Smooth muscle cell (in vitro differentiated cells): ENCODE measurements around the gene ADAMTS2. TPM values are rescaled to one million over a fixed set of nuclear protein-coding genes. Genes with fewer than 3 reads are reported as not detected.

Experiments
- DNase-seq: peaks from one replicate; lab custom pipeline; 2025; ENCODE audit not compliant: unreplicated experiment; lab: John Stamatoyannopoulos, UW
- H2AFZ ChIP-seq: fragments of 200-600 bp; sonication (generic); 2 replicates; pipeline ENCODE4 v1.6.0; 2016; ENCODE audit warnings: antibody characterized with exemption, low read depth, mild to moderate bottlenecking
- H3F3A ChIP-seq: fragments of 200-600 bp; sonication (generic); 2 replicates; pipeline ENCODE4 v1.6.0; 2017; ENCODE audit warnings: antibody characterized with exemption, low read depth
- H3K27ac ChIP-seq: fragments of 200-600 bp; sonication (generic); 2 replicates; pipeline ENCODE4 v1.5.1; 2016; ENCODE audit warnings: low read depth, mild to moderate bottlenecking
- H3K27me3 ChIP-seq: fragments of 200-600 bp; sonication (generic); 2 replicates; pipeline ENCODE4 v1.6.1; 2016; ENCODE audit warnings: low read depth, mild to moderate bottlenecking
- H3K36me3 ChIP-seq: fragments of 200-600 bp; sonication (generic); 2 replicates; pipeline ENCODE4 v1.5.1; 2016; ENCODE audit warnings: low read depth
- H3K4me1 ChIP-seq: fragments of 200-600 bp; sonication (generic); 2 replicates; pipeline ENCODE4 v1.5.1; 2016; ENCODE audit warnings: low read depth
- H3K4me2 ChIP-seq: fragments of 200-600 bp; sonication (generic); 2 replicates; pipeline ENCODE4 v1.6.0; 2016; ENCODE audit warnings: mild to moderate bottlenecking
- H3K4me3 ChIP-seq: fragments of 200-600 bp; sonication (generic); 2 replicates; pipeline ENCODE4 v1.5.1; 2016; ENCODE audit warnings: mild to moderate bottlenecking
- H3K79me2 ChIP-seq: fragments of 200-600 bp; sonication (generic); 2 replicates; pipeline ENCODE4 v1.6.0; 2016; ENCODE audit warnings: low read depth, mild to moderate bottlenecking
- H3K9ac ChIP-seq: fragments of 200-600 bp; sonication (generic); 2 replicates; pipeline ENCODE4 v1.6.0; 2016; ENCODE audit warnings: low read depth
- H3K9me3 ChIP-seq: fragments of 200-600 bp; sonication (generic); replicated peaks from 2 replicates; pipeline ENCODE4 v1.5.1; 2016; ENCODE audit warnings: low read depth
- H4K20me1 ChIP-seq: fragments of 200-600 bp; sonication (generic); 2 replicates; pipeline ENCODE4 v1.6.0; 2016; ENCODE audit warnings: low read depth
- WGBS: methylation state at CpG from one replicate; pipeline ENCODE4 v1.1.7; 2016; ENCODE audit warnings: low lambda C conversion rate; 5-methylcytosine and 5-hydroxymethylcytosine counted together
- polyA plus RNA-seq: library from polyadenylated mRNA; unstranded; fragments of >200 nt; fragmentation: Nextera tagmentation; extraction: Ambion mirVana; gene quantifications from 2 replicates; pipeline ENCODE4 v1.2.1, GENCODE V29; 2016
- total RNA-seq: library from RNA; depleted of rRNA; stranded (reverse); fragments of >200 nt; gene quantifications from 2 replicates; pipeline ENCODE4 v1.2.3, GENCODE V29; 2014
- TF ChIP-seq, protein P1 (sequence below): fragments of 200-600 bp; sonication (generic); IDR thresholded peaks from 2 replicates; pipeline ENCODE4 v1.5.1; 2017; ENCODE audit warnings: borderline replicate concordance, mild to moderate bottlenecking, antibody characterized with exemption; ENCODE audit not compliant: insufficient read depth, poor library complexity, severe bottlenecking

The ADAMTS2 gene
- total and polyA plus RNA-seq, 2 experiments from 2014 or later = 22.8 to 37.5 TPM

- Histone ChIP-seq H2AFZ (no peak overlapping the region), H3K36me3 (no peaks in the 10 kb centered on the region), H3K4me3 (no peak overlapping the region), H3K9me3 (no peaks in the 10 kb centered on the region), H4K20me1 (no peaks in the 10 kb centered on the region), H3K27me3 (no peaks in the 10 kb centered on the region), H3F3A (no peaks in the 10 kb centered on the region), H3K27ac (no peak overlapping the region), H3K4me2 (no peak overlapping the region), H3K79me2 (no peaks in the 10 kb centered on the region), H3K9ac (no peak overlapping the region), H3K4me1 (no peaks in the 10 kb centered on the region)
- 99% methylated on average over 7 of the region's 16 CpGs for WGBS
- TF ChIP-seq, protein P1, sequence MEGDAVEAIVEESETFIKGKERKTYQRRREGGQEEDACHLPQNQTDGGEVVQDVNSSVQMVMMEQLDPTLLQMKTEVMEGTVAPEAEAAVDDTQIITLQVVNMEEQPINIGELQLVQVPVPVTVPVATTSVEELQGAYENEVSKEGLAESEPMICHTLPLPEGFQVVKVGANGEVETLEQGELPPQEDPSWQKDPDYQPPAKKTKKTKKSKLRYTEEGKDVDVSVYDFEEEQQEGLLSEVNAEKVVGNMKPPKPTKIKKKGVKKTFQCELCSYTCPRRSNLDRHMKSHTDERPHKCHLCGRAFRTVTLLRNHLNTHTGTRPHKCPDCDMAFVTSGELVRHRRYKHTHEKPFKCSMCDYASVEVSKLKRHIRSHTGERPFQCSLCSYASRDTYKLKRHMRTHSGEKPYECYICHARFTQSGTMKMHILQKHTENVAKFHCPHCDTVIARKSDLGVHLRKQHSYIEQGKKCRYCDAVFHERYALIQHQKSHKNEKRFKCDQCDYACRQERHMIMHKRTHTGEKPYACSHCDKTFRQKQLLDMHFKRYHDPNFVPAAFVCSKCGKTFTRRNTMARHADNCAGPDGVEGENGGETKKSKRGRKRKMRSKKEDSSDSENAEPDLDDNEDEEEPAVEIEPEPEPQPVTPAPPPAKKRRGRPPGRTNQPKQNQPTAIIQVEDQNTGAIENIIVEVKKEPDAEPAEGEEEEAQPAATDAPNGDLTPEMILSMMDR = no peak
- DNase-seq = no peak
Measured at GRCh38 chr5:179134511-179134910, 210.8 kb downstream of the ADAMTS2 start.

- Histone ChIP-seq H2AFZ (no peak overlapping the region), H3F3A (no peaks in the 10 kb centered on the region), H3K4me2 (no peak overlapping the region), H3K9me3 (no peaks in the 10 kb centered on the region), H3K9ac (no peak overlapping the region), H3K4me1 (no peaks in the 10 kb centered on the region), H3K27ac (no peak overlapping the region), H3K79me2 (no peaks in the 10 kb centered on the region), H3K4me3 (no peak overlapping the region), H4K20me1 (no peaks in the 10 kb centered on the region), H3K36me3 (no peaks in the 10 kb centered on the region), H3K27me3 (no peaks in the 10 kb centered on the region)
- 95% methylated on average over 21 of the region's 23 CpGs for WGBS
- TF ChIP-seq, protein P1 = no peak
- no peak for DNase-seq
Measured at GRCh38 chr5:179132586-179133355, 212.5 kb downstream of the ADAMTS2 start.

DNA sequence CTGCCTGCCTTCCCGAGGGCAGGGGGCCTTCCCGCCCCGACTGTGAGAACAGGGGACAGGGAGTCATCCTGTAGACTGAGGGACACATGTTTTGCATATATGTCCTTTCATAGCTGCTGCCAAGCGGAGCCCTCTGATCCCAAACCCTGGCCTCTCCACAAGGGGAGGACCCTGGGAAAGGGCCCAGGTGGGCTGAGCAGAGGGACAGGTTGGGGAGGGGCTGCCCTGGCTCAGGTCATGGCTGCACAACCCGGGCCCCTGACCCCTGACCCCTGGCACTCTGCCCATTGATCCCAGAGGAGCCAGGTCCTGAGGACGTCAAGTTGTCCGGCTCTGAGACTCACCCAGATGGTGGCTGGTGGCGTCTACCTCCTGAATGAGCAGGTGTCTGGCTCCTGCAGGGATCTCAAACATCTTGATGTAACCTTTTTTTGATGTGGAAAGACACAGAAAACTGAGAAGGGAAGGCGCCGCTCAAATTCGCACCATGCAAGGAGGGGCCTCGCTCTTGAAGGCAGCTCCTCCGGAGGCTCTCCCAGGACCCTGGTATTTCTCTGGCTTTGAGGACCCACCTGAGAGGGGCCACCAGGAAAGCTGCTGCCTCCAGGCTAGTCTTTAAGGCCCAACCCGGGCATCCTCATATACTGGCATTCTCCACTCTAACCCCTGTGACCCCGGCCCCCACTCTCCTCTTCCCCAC, 213.2 kb downstream of the ADAMTS2 start:
- Histone ChIP-seq H3K4me1 (no peaks in the 10 kb centered on the region), H3K9me3 (no peaks in the 10 kb centered on the region), H3K27me3 (no peaks in the 10 kb centered on the region), H3K36me3 (no peaks in the 10 kb centered on the region), H3K4me3 (no peak overlapping the region), H4K20me1 (no peaks in the 10 kb centered on the region), H3K9ac (no peak overlapping the region), H3K27ac (no peak overlapping the region), H3K79me2 (no peaks in the 10 kb centered on the region), H3F3A (no peaks in the 10 kb centered on the region), H2AFZ (no peak overlapping the region), H3K4me2 (no peak overlapping the region)
- no peak for DNase-seq
- whole genome bisulfite sequencing = 88% methylated on average over 15 of the region's 15 CpGs
- TF ChIP-seq, protein P1 = no peak
